NCI-H1930 (cell line): ENCODE results near the gene FSD2.
"Not testable (repeated sequence)": the region's sequence is repeated elsewhere in the genome, so short reads cannot be mapped to it uniquely, and the experiment has no call there.

Experiments
- DNase-seq, 2 experiments: peaks; one replicate each; lab custom pipeline; 2025; lab: John Stamatoyannopoulos, UW

FSD2 gene

GRCh38 chr15:82798104-82798503 lies 7.8 kb downstream of the FSD2 start:
- no peak for DNase-seq

GRCh38 chr15:82793737-82794136 lies 12.1 kb downstream of the FSD2 start:
- no peak for DNase-seq

GRCh38 chr15:82792068-82792467 lies 13.8 kb downstream of the FSD2 start:
- no peak for DNase-seq

GRCh38 chr15:82790321-82790720 lies 15.5 kb downstream of the FSD2 start:
- DNase-seq, result no peak

GRCh38 chr15:82789491-82789890 lies 16.4 kb downstream of the FSD2 start:
- DNase-seq, result no peak

GRCh38 chr15:82788496-82788895 lies 17.4 kb downstream of the FSD2 start:
- no peak for DNase-seq

GRCh38 chr15:82781349-82781748 lies 24.5 kb downstream of the FSD2 start:
- no peak for DNase-seq

GRCh38 chr15:82778755-82779154 lies 27.1 kb downstream of the FSD2 start:
- no peak for DNase-seq

- DNase-seq, result no peak
Observed at GRCh38 chr15:82774496-82774895, 31.4 kb downstream of the FSD2 start.

- no peak for DNase-seq
Observed at GRCh38 chr15:82771789-82772607, 33.9 kb downstream of the FSD2 start.

- DNase-seq, result no peak
Observed at GRCh38 chr15:82768414-82769054, 37.3 kb downstream of the FSD2 start.

- no peak for DNase-seq
Observed at GRCh38 chr15:82767163-82767829, 38.6 kb downstream of the FSD2 start.

GRCh38 chr15:82766201-82766600 lies 39.7 kb downstream of the FSD2 start:
- DNase-seq, result not testable (repeated sequence)

- no peak for DNase-seq
Observed at GRCh38 chr15:82764740-82765139, 41.1 kb downstream of the FSD2 start.

- no peak for DNase-seq
Observed at GRCh38 chr15:82764117-82764490, 41.8 kb downstream of the FSD2 start.

- DNase-seq, result no peak
Observed at GRCh38 chr15:82763361-82764116, 42.3 kb downstream of the FSD2 start.

GRCh38 chr15:82751308-82751707 lies 54.6 kb downstream of the FSD2 start:
- no peak for DNase-seq

- DNase-seq, result no peak
Observed at GRCh38 chr15:82750831-82751180, 55.1 kb downstream of the FSD2 start.

- peak; percentile 84 to 86 for DNase-seq
Observed at GRCh38 chr15:82749951-82750830, 55.7 kb downstream of the FSD2 start.

GRCh38 chr15:82748315-82748714 lies 57.6 kb downstream of the FSD2 start:
- DNase-seq, result no peak

GRCh38 chr15:82743810-82744209 lies 62.1 kb downstream of the FSD2 start:
- DNase-seq, result no peak
